GM12865 (cell line): Measurements from ENCODE around the gene PCP2.

Source experiments
- DNase-seq: peaks from one replicate; pipeline ENCODE4 v3.0.0; 2010; ENCODE audit warnings: low read depth
- H3K4me3 ChIP-seq: 2 replicates; pipeline ENCODE4 v1.5.1; 2011; ENCODE audit warnings: mild to moderate bottlenecking, low read depth, low read length, control low read depth
- TF ChIP-seq, protein P1 (sequence below): IDR thresholded peaks from 2 replicates; pipeline ENCODE4 v1.5.1; 2011; ENCODE audit warnings: low read length, control low read depth, low read depth, inconsistent platforms; ENCODE audit not compliant: insufficient read depth; ENCODE audit errors: missing control alignments

Gene PCP2

DNA sequence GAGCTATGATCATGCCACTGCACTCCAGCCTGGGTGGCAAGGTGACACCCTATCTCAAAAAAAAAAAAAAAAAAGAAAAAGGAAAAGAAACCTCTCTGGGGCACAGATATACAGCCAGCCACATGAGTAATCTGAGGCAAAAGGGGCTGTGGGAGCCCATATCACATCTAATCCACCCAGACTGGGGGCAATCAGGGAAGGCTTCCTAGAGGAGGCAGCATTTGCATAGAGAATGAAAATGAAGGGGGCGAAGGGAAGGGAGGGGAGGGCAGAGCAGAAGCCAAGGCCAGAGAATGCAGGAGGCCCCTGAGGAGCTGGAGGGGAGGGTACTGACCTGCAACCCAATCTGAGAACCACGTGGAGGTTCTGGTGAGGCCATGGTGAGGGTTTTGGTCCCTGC lies 16.6 kb upstream of the PCP2 start:
- no peak for DNase-seq
- TF ChIP-seq, protein P1, sequence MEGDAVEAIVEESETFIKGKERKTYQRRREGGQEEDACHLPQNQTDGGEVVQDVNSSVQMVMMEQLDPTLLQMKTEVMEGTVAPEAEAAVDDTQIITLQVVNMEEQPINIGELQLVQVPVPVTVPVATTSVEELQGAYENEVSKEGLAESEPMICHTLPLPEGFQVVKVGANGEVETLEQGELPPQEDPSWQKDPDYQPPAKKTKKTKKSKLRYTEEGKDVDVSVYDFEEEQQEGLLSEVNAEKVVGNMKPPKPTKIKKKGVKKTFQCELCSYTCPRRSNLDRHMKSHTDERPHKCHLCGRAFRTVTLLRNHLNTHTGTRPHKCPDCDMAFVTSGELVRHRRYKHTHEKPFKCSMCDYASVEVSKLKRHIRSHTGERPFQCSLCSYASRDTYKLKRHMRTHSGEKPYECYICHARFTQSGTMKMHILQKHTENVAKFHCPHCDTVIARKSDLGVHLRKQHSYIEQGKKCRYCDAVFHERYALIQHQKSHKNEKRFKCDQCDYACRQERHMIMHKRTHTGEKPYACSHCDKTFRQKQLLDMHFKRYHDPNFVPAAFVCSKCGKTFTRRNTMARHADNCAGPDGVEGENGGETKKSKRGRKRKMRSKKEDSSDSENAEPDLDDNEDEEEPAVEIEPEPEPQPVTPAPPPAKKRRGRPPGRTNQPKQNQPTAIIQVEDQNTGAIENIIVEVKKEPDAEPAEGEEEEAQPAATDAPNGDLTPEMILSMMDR, result no peak
- H3K4me3 ChIP-seq, result no peak overlapping the region

DNA sequence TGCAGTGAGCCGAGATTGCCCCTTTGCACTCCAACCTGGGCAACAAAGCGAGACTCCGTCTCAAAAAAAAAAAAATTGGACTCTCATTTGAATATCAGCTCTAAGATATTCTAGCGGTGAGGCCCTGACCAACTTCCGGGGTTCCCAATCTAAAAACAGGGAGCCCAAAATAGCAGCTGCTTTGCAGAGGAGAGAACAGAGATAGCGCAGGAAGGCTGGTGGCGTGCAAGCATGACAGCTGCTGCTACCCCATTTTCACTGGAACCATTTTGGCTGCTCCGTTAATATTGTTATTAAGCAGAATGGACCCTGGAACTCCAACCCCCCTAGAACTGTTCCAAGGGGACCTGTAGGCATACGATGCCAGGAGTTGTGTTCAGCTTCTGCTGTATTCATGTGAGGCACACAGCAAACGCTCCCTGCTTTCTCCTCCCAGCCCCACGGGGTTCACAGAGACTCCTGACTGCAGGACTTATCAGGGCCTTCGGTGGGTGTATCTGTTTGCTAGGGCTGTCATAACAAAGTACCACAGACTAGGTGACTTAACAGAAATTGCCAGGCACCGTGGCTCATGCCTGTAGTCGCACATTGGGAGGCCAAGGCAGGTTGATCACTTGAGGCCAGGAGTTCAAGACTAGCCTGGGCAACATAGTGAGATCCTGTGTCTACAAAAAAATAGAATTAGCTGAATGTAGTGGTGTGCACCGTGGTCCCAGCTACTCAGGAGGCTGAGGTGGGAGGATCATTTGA lies 14.9 kb upstream of the PCP2 start:
- TF ChIP-seq, protein P1, result no peak
- H3K4me3 ChIP-seq, result no peak overlapping the region
- DNase-seq, result peak; percentile 73

GRCh38 chr19:7647156-7647555 lies 13.6 kb upstream of the PCP2 start:
- TF ChIP-seq, protein P1, result no peak
- no peak for DNase-seq
- no peak overlapping the region for H3K4me3 ChIP-seq

GRCh38 chr19:7646426-7646700 lies 12.8 kb upstream of the PCP2 start:
- DNase-seq, result no peak
- no peak overlapping the region for H3K4me3 ChIP-seq
- TF ChIP-seq, protein P1, result no peak

- H3K4me3 ChIP-seq, result no peak overlapping the region
- TF ChIP-seq, protein P1, result no peak
- no peak for DNase-seq
These were observed 12.3 kb upstream of the PCP2 start for GRCh38 chr19:7645656-7646425.

DNA sequence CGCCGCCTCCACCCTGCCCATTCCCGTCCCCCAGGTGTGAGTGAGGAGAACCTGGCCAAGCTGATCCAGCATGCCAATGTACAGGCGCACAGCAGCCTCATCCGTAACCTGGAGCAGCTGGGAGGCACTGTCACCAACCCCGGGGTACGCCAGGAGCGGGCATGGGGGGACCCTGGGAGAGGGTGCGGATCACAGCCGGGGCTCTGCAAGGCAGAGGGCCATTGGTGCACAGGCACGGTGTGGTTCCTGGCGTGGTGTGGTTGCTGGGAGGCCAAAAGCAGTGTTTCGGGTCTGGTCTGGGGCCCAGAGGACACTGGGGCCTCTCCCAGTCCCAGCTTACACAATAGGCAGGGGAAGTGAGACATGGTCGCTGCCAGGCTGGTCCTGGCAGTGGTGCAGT lies 11.6 kb upstream of the PCP2 start:
- no peak for DNase-seq
- no peak overlapping the region for H3K4me3 ChIP-seq
- TF ChIP-seq, protein P1, result no peak
